Embryonic facial prominence (tissue), 1 donor: Measurements from ENCODE around the gene PLXNB2.

Experiments
- DNase-seq: peaks from one replicate; pipeline ENCODE4 v3.0.0-alpha.2; 2016; ENCODE audit errors: extremely low spot score

The PLXNB2 gene

DNA sequence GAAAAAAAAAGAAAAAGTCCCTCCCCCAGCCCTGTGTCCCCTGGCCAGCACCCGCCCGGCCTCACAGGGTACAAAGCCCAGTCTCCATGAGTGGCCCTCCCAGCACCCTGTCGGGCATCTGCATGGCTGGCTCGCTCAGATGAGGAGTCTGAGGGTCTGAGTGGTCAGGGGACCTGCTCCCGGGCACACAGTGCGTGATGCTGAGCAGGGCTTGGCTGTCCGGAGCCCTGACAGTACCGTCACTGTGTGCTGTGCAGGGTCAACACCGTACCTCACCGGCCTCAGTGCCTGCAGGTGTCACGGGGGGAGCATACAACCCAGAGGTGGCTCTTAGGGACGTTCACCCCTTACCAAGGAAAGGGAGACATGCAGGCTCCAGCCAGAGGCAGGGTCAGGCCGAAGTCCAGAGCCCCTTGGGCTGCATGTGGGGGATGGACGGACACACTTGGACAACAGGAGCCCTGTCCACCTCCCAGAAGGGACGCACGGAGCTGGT, 3.6 kb upstream of the PLXNB2 start:
- no peak for DNase-seq

DNA sequence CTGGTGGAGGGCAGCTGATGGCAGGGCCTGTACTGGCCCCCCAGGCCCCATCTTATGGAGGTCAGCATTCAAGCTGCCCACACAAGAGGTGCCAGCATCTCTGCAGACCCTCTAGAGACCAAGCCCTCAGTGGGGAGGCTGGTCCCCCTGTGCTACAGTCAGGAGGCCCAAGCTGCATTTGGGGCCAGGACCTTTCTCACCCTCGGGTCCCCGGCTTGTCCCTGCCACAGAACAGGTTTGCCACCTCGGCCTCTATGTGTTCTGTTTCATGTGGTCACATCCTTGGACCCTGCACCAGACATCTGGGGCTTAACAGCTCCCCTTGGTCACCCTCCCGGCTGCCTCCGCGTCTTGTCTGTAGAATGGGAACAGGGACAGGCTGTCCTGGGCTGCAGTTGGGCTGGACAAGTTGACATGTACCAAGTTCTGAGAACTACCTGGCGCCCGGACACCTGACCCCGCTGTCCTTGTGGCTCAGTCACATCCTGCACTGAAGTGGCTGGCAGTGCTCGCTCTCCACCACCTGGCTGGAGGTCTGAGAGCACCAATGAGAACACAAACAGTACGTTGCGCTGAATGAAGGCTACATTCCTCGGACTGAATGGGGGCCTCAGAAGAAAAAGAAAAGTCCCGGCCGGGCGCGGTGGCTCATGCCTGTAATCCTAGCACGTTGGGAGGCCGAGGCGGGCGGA, 2.7 kb upstream of the PLXNB2 start:
- DNase-seq, result no peak

DNA sequence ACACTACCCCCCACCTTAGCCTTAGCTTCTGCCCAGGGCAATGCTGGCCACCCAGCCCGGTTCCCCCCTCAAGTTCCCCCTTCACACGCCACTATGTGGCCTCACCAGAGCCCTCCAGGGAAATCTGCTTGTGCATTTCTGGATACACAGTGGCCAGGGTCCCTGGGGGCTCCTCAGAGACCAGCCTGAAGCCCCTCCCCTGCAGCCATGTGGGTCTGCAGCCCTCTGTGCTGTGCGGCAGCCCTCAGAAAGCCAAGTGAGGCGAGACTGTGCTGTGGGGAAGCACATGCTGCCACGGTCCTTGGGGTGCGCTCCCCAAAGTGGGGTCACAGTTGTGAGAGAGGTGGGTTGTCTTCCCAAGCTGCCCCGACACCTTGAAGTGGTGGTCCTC, 2.1 kb upstream of the PLXNB2 start:
- no peak for DNase-seq

DNA sequence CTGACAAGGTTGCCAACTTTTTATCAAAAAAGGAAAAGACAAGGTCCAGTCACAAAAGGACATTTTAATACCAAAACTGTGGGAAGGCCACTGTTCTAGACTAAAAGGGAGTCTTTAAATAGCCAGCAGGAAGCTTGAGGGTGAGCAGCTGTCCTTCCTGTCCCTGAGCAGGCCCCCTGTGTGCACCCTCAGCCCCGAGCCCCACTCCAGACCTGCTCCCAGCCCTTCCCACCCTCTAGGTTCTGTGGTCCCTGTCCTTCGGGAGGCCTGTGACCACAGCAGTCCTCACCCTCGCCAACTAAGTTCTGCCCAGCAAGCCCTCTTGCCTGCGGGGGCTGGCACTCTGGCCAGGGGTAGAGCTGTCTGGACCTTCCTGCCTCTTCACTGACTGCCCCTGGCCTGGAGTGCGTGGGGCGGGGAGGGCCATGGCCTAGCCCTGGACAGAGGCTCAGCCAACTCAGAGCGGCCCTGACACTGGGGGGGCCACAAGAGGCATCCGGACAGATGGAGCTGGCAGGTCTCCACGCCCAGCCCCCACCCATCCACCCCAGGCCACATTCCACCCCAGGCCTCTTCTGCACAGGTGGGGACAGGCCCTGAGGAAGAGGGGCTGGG, 1.6 kb upstream of the PLXNB2 start:
- no peak for DNase-seq

DNA sequence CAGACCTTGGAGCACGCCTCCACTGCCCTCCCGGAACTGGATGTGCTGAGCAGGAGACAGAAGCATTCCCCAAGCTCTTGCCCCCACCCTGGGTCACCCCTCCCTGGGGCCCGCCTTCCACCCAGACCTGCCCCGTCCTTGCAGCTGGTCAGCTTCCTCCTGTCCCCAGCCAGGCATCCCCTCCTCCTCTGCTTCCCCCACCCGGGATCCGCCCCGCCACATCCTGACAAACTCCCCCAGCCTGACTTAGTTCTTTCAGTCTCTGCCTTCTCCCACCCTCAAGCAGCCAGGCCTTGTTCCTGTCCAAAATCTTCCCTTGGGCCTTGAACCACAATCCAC, 1.1 kb upstream of the PLXNB2 start:
- no peak for DNase-seq

DNA sequence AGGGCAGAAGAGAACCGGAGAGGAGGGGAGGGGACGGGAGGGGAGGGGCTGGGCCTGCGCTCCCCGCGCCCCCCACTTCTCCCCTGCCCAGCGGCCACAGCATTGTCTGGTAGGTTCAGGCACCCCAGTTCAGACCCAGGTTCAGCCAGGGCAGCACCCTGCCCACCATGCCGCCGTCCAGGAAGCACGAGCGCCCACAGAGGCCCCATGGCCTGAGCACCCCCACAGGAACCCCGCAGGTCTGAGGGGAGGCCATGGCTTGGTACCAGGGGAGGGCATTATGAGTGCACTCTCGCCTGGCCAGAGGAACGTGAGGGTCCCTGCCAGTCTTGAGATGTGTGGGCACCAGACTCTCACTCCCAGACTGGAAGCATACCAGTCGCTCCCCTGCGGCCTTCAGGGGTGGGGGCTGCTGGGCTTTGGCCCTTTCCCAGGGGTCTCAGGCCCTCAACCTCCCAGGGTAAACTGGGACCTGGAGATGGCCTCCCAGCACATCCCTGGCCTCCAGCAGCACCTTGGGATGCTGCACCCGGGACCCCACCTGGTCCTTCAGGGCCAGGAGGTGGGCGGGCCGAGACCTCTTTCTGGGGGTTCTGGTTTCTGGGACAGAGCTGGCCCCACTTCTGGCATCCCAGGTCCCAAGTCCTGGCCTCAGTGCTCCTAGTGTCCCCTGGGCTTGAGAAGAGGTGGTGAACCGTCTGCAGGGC, 597 bp upstream of the PLXNB2 start:
- no peak for DNase-seq

DNA sequence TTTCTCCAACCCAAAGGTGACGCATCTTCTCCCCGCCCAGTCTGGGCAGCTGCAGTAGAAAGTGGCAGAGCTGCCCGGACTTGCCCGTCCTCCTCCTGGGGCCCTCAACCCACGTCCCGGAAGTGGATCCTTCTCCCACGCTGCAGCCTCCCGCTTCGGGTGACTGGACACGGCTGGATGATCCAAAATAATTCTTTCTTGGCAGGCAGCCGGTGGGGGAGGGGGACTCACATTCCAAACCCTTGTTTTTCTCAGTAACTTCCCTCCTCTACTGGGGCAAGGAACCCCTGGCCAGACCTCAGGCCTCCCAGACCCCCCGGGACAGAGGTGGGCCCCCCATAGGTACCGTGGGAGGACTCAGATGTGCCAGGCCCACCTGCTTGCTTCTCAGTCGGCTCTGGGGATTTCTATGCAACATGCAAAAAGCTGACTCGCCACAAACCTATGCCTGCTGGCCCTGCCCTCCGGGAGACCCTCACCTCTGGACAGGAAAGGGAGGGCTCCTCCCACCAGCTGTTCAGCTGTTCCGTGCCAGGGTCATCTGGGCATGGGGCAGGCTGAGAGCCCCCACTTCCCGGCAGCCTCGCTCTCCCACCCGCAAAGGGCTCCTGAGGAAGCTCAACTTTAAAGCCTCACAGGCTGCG, 1.4 kb downstream of the PLXNB2 start:
- DNase-seq, result no peak

DNA sequence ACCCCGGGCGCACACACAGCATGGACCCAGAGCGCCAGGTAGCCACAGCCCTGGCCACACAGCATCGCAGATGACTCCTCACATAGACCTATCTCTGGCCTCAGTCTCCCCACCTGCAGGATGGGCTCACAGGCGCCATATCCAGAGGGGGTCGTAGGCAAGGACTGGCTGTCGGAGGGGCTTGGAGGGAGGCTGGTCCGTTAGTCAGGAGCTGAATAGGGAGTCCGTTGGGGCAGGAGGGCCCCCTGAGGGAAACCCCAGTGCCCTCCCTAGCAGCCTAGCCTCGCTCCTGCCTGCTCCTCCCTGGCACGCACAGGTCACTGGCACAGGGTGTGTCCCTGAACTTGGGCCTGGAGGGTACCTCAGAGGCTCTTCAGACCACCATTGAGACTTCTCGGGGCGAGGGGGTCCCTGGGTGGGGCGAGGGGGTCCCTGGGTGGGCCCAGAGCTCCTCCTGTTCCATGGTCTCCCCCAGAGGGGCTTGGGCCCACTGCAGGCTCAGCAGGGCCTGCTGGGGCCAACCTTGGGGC, 2.0 kb downstream of the PLXNB2 start:
- no peak for DNase-seq

DNA sequence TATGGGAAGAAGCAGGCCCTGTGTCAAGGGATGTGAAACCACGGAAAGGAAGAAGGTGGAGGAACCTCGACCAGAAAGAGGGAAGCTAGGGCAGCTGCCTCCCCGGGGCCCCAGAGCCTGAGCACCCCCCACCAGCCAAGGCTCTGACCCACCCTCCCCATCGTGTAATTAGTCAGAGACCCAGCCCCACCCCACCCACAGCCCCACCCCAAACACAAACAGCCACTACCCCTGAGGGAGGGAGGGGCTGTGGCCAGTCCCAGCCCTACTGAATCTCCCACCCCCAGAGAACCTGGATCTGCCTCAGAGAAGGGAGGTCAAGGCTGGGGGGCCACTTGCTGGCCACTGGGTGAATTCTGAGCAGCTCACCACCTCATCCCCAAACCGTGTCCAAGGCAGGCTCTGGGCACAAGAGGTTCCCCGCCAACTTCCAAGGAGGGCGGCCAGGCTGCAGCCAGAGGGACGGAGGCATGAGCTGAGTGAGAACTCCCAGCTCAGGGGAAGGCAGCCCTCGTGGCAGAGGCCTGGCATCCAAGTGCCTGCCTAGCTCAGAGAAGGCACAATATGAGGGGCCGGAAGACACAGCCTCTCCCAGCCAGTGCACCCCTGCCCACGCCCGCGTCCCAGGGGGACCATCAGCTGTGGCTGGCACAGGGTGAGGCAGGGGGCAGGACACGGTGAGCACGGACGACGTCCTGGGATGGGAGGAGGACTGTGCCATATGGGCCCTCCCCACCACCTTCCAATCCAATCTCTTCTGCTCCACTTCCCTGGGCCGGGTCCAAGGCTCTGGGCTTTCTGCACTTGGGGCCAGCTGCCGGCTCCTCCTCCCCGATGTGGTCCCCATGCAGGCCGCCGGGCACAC, 2.7 kb downstream of the PLXNB2 start:
- DNase-seq, result no peak

DNA sequence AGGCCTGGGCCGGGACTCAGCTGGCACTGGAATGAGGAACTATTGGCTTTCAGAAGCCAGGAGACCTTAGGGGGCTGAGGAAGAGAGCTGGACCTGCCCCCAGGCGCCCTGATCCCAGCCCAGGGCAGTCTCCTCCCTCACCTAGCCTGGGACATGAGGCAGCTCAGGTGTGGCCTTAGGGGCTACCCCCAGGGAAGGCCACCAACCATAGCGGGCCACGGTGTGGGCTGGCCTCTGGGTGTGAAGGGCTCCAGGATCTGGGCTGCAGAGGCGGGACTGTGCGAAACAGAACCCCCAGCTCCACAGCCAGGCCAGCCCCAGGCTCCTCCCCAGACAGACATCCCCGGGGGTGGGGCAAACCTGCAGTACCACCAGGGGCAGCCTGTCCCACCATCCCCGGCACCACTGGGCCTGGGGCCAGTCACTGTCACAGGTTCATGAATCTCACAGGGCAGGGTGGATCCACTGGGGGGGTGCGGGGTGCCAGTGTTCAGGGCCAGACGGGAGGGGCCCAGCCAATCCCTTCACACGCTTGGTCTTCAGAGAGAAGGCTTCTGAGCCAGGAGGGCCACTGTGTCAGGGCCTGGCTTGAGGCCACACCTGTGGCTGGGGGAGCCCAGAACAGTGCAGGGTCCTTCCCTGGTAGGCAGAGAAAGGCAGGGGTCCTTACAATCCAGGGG, 3.5 kb downstream of the PLXNB2 start:
- no peak for DNase-seq

DNA sequence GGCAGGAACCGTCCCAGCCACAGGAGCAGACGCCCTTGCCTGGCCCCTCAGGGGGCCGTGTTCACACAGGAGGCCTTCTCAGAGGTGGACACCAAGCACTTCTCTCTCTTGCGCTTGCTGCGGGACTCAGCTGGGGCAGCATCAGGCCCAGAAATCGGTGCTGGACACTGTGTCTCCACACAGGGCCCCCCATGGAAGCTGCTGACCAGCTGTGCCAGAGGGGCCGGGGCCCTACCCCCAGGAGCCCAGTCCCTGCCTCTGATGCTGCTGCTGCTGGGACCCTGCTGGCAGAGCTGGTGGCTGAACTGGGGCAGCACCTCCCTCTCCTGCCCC, 4.0 kb downstream of the PLXNB2 start:
- no peak for DNase-seq

DNA sequence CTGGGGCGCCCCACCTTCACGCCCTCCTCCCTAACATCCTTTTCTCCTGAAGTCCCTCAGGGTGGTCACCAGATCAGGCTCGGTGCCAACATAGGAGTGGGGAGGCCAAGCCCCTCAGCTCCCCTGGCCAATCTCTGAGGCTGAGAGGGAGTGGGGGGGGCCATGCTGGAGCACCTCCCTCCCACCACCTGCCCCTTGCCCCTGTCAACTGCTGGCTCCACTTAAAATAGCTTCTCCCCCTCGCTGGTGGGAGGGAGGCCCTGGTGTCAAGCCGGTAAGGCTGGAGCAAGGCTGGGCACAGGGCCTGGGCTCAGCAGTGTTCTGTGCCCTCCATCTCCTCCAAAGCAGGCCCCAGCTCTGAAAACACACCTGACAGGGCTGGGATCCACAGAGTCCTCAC, 4.9 kb downstream of the PLXNB2 start:
- no peak for DNase-seq

DNA sequence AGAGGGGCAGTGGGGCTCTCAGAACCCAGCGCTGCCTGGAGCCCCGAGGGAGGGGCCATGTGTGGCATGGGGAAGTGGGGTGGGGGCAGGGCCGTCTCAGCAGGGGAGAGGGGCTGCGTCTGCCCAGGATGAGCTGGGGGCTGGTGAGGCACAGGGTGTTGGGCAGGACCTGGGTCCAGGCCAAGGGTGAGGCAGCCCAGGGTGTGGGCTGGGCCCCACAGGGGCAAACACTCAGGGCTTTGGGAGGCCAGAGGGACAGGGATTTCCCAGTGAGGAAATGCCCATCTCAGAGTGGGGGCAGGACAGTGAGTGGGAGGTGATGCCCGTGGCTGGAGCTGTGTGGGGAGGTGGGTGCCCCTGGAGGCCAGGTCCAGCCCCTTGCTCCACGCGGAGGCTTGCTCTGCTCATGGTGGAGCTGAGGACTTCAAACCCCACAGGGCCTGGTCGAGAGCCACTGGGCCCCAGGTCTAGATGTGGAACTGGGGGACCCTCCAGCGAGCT, 5.4 kb downstream of the PLXNB2 start:
- no peak for DNase-seq

DNA sequence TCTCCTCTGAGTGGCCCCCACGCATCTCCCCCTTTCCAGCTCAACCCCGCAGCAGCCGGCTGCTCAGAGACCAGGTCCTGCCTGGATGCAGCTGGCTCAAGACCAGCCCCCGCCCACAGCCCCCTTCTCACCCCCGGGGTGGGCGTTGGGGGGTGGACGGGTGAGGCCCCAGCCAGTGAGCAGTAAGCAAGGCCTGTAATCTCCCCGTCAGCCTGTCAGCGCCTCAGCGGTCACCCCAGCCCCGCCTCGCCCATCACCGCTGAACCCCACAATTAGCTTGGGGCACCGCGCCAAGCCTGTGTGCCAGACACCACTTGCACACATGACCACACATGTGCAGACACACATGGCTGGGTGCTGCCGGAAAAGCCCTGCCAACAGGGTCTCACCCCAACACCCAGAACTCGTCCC, 5.9 kb downstream of the PLXNB2 start:
- no peak for DNase-seq

DNA sequence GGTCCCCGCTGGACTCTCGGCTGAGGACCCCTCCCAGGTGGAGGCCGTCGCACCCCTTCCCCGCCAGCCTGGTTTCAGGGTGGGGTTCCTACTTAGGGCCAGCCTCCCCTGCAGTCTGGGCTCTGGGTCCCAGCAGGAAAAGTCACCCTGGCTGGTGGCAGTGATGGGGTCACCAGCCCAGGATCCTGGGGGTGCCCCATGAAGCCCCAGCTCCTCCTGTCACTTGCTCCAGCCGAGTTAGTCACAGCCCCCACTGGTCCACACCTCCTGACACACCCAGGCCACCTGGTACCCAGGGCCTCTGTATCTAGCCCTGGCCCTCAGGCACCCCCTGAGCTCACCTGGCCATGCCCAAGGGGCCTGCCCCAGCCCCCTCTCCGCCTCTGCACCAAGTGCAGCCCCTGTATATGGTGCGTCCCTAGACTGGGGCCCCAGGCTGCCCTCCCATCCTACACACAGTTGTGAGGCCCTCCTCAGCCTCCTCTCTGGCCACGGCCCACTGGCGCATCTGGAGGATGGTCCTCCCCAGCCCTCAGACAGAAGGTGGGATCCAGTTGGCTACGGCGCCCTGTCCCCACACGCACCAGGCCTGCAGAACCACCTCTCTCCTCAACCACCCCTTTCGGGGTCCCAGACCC, 6.7 kb downstream of the PLXNB2 start:
- no peak for DNase-seq

DNA sequence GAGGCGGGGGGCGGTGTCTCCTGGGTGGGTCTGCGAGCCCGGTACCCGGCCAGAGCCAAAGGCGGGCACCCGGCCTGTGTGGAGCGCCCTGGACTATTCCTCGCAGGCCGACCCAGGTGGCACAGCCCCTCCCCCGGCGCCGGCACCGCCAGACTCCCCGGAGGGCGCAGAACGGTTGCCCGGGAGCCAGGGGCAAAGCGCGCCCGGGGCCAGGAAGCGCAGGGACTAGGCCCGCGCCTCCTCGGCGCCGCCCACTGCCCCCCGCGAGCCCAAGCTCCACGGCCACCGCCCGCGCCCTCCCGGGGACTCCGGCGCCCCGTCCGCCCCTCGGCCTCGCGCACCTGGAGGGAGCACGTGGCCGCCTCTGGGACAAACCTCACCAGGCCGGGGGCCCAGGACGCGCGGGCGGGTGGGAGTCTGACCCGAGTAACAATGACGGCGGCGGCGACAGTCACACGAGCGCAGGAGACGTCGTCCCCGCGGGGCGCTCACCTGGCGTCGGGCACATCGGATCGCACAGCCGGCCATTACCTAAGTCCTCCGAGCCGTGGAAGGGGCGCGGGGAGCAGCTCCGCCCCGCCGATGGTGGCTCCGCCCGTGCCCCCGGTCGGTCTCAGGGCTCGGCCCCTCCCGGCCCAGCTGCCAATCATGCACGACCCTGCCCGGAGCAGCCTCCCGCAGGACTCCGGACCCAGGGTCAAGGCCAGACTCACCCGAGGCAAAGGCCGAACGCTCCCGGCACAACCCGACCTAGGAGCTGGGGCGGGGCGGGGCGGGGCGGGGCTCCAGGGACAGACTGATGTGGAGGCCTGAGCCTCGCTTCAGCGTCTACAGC, 7.4 kb downstream of the PLXNB2 start:
- DNase-seq, result no peak

DNA sequence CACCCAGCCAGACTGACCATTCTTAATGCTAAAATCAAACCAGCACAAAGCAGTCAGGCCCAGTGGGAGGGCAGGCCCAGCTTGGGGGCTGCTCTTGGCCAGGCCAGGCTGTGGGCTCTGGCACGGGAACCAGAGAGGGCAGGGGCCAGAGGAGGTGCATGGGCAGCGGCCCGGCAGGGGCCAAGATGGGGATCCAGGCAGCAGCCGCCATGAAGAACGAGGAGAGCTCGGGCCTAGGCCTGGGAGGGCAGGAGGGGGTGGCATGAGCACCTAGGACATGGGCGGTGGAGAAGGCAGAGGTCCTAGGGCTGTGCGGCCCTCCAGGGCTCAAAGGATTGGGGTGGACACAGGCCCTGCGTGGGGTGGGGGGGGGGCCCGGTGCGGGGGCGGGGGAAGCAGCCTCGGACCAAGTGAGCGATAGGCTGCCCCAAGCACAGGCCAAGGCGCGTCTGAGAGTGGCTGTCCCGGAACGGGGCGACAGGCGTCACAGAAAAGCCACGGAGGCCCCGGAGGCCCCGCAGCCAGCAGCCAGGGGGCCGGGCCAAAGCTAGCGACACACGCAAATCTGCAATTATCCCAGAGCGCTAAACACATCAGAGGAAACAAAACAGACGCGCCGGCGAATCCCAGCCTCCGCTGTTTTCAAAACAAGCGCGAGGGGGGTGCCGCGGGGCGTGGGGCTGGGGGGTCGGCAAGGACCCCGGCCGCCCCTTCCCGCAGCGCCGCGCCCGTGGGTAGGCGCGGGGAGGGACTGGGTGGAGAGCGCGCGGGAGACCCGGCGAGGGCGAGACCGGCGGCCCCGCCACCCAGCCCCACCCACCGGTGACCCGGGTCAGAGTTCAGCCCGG, 8.3 kb downstream of the PLXNB2 start:
- DNase-seq, result no peak

DNA sequence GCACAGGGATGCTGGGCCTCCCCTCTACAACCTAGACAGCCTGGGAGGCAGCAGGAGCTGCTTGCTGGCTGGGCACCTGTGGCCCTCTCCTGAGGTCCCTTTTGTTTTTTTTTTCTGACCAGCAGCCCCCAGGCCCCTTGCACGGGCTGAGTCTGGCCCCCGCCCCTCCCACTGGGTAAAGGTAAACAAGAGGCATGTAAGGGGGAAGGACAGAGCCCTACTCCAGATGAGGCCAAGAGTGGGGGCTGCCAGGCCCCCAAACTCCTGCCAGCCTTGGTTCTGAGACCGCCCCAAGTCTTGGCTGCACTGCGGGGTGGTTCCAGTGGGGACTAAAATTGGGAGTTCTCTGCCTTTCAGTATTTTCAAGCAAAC, 9.2 kb downstream of the PLXNB2 start:
- DNase-seq, result no peak
